Measurements from ENCODE around the gene FARP2. TPM values are rescaled to one million over a fixed set of nuclear protein-coding genes. Genes with fewer than 3 reads are reported as not detected.

Gene FARP2
- total RNA-seq, 2 donors from 2014 or later = 30.1 to 44.2 TPM

- no peak for TF ChIP-seq POLR2A (IDR thresholded peaks at IDR 0.05)
- ATAC-seq (no peak), DNase-seq (no peak)
- H3K27ac ChIP-seq = no peak overlapping the region
- no peaks in the 10 kb centered on the region for H3K36me3 ChIP-seq (replicated peaks in 1 of 2; ENCODE audit: insufficient read depth in 1 of 2, low read depth in 2 of 2)
- 82 to 83% methylated on average over 7 of the region's 7 CpGs for WGBS, 2 donors
- H3K9me3 ChIP-seq = no peaks in the 10 kb centered on the region
- intact Hi-C loops (cut with DNase I) = no loop called here
- no peaks in the 10 kb centered on the region for H3K4me1 ChIP-seq
- no peaks in the 10 kb centered on the region for H3K27me3 ChIP-seq
- H3K4me3 ChIP-seq = no peak overlapping the region
Measured at GRCh38 chr2:241534293-241534692, 178.2 kb downstream of the FARP2 start.

- H3K4me1 ChIP-seq = no peaks in the 10 kb centered on the region
- no peaks in the 10 kb centered on the region for H3K9me3 ChIP-seq
- WGBS, 2 donors = 75 to 85% methylated on average over 16 to 17 of the region's 17 CpGs
- H3K36me3 ChIP-seq (replicated peaks in 1 of 2; ENCODE audit: insufficient read depth in 1 of 2, low read depth in 2 of 2) = no peaks in the 10 kb centered on the region
- no peak overlapping the region for H3K27ac ChIP-seq
- H3K4me3 ChIP-seq = no peak overlapping the region
- no peaks in the 10 kb centered on the region for H3K27me3 ChIP-seq
- DNase-seq (no peak), ATAC-seq (no peak)
- intact Hi-C loops (cut with DNase I) = no loop called here
- TF ChIP-seq CTCF (IDR thresholded peaks at IDR 0.05) = no peak
- no peak for TF ChIP-seq POLR2A (IDR thresholded peaks at IDR 0.05)
Measured at GRCh38 chr2:241534701-241535375, 178.8 kb downstream of the FARP2 start.

- intact Hi-C loops (cut with DNase I) = no loop called here
- Histone ChIP-seq H3K27me3 (no peaks in the 10 kb centered on the region), H3K36me3 (replicated peaks in 1 of 2; ENCODE audit: insufficient read depth in 1 of 2, low read depth in 2 of 2) (no peaks in the 10 kb centered on the region), H3K9me3 (no peaks in the 10 kb centered on the region), H3K27ac (no peak overlapping the region), H3K4me1 (peaks cover 8% of the 10 kb centered on the region), H3K4me3 (no peak overlapping the region)
- ATAC-seq = no peak
- WGBS, 2 donors = 57 to 62% methylated on average over 13 of the region's 13 CpGs
- TF ChIP-seq CTCF (IDR thresholded peaks at IDR 0.05) (no peak), POLR2A (IDR thresholded peaks at IDR 0.05) (no peak)
- no peak for DNase-seq
Measured at GRCh38 chr2:241535871-241536655, 180.0 kb downstream of the FARP2 start.

- TF ChIP-seq POLR2A (IDR thresholded peaks at IDR 0.05) (no peak), CTCF (IDR thresholded peaks at IDR 0.05) (no peak)
- peaks cover 17% of the 10 kb centered on the region for H3K4me1 ChIP-seq
- no peaks in the 10 kb centered on the region for H3K36me3 ChIP-seq (replicated peaks in 1 of 2; ENCODE audit: insufficient read depth in 1 of 2, low read depth in 2 of 2)
- intact Hi-C loops (cut with DNase I) = no loop called here
- no peak for ATAC-seq
- DNase-seq = no peak
- no peak overlapping the region for H3K4me3 ChIP-seq
- WGBS, 2 donors = 85 to 90% methylated on average over 13 to 15 of the region's 15 CpGs
- H3K27me3 ChIP-seq = no peaks in the 10 kb centered on the region
- H3K9me3 ChIP-seq = no peaks in the 10 kb centered on the region
- H3K27ac ChIP-seq = no peak overlapping the region
Measured at GRCh38 chr2:241538838-241539615, 182.9 kb downstream of the FARP2 start.

Measured in body of pancreas (tissue), 4 donors.